ENCODE results near the gene DGKI. TPM values are rescaled to one million over a fixed set of nuclear protein-coding genes. Genes with fewer than 3 reads are reported as not detected.
A peak's percentile ranks its signal among the peaks of the same experiment; 100 is the strongest.

DGKI gene
- total and polyA plus RNA-seq, 2 experiments from 2014 or later, result 0.16 to 1.0 TPM

DNA sequence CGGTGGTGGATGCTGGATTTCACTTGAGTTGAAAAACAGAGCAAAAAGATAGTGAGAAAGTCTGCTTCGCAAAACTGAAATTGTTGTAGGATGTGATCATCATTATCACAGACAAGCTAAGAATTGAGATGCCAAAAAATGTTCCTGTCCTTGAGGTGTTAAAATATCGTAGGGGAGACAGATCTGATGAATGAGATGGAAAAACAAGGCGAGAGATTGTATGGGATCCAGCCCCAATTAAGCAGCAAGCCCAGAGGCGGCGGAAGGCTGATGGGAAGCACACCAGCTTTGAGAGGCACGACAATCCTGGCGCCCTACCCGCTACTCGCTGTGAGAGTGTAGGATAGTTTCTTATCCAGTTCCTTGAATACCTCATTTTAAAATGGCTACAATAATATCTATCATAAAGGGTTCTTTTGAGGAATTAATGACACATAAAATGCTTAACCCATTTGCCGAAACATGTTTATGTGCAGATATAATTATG is 372.2 kb downstream of the DGKI start:
- H3K27ac Mint-ChIP-seq, result no peak overlapping the region
- no peak for TF ChIP-seq ZNF462 (CRISPR knock-in tag; IDR thresholded peaks at IDR 0.05)
- TF ChIP-seq NANOG (IDR thresholded peaks at IDR 0.05; ENCODE audit: borderline replicate concordance), result no peak
- no peak for TF ChIP-seq ETS1 (IDR thresholded peaks at IDR 0.05)
- TF ChIP-seq CREB1 (CRISPR knock-in tag; IDR thresholded peaks at IDR 0.05; ENCODE audit: low read depth), result no peak
- no peak for TF ChIP-seq ZNF114 (CRISPR knock-in tag; IDR thresholded peaks at IDR 0.05)
- TF ChIP-seq STAT1 (IDR thresholded peaks at IDR 0.05; ENCODE audit: unreplicated experiment), result no peak
- no peak for TF ChIP-seq ZNF331 (CRISPR knock-in tag; IDR thresholded peaks at IDR 0.05; ENCODE audit: low read depth)
- TF ChIP-seq, protein P1, sequence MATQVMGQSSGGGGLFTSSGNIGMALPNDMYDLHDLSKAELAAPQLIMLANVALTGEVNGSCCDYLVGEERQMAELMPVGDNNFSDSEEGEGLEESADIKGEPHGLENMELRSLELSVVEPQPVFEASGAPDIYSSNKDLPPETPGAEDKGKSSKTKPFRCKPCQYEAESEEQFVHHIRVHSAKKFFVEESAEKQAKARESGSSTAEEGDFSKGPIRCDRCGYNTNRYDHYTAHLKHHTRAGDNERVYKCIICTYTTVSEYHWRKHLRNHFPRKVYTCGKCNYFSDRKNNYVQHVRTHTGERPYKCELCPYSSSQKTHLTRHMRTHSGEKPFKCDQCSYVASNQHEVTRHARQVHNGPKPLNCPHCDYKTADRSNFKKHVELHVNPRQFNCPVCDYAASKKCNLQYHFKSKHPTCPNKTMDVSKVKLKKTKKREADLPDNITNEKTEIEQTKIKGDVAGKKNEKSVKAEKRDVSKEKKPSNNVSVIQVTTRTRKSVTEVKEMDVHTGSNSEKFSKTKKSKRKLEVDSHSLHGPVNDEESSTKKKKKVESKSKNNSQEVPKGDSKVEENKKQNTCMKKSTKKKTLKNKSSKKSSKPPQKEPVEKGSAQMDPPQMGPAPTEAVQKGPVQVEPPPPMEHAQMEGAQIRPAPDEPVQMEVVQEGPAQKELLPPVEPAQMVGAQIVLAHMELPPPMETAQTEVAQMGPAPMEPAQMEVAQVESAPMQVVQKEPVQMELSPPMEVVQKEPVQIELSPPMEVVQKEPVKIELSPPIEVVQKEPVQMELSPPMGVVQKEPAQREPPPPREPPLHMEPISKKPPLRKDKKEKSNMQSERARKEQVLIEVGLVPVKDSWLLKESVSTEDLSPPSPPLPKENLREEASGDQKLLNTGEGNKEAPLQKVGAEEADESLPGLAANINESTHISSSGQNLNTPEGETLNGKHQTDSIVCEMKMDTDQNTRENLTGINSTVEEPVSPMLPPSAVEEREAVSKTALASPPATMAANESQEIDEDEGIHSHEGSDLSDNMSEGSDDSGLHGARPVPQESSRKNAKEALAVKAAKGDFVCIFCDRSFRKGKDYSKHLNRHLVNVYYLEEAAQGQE (IDR thresholded peaks at IDR 0.05; ENCODE audit: unreplicated experiment), result no peak
- TF ChIP-seq JUNB (IDR thresholded peaks at IDR 0.05; ENCODE audit: unreplicated experiment), result no peak
- TF ChIP-seq, protein P2, sequence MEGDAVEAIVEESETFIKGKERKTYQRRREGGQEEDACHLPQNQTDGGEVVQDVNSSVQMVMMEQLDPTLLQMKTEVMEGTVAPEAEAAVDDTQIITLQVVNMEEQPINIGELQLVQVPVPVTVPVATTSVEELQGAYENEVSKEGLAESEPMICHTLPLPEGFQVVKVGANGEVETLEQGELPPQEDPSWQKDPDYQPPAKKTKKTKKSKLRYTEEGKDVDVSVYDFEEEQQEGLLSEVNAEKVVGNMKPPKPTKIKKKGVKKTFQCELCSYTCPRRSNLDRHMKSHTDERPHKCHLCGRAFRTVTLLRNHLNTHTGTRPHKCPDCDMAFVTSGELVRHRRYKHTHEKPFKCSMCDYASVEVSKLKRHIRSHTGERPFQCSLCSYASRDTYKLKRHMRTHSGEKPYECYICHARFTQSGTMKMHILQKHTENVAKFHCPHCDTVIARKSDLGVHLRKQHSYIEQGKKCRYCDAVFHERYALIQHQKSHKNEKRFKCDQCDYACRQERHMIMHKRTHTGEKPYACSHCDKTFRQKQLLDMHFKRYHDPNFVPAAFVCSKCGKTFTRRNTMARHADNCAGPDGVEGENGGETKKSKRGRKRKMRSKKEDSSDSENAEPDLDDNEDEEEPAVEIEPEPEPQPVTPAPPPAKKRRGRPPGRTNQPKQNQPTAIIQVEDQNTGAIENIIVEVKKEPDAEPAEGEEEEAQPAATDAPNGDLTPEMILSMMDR (conservative IDR thresholded peaks at IDR 0.05; ENCODE audit: low read depth in 2 of 2), result no peak
- TF ChIP-seq EZH2 (IDR thresholded peaks at IDR 0.05; ENCODE audit: low read depth, unreplicated experiment), result no peak
- no peak for TF ChIP-seq EZH2phosphoT487 (IDR thresholded peaks at IDR 0.05; ENCODE audit: unreplicated experiment)
- TF ChIP-seq POLR2AphosphoS5 (IDR thresholded peaks at IDR 0.05; ENCODE audit: low read depth), result no peak
- Histone ChIP-seq H3K4me2 (no peak overlapping the region), H3K79me2 (replicated peaks; ENCODE audit: insufficient read depth) (no peaks in the 10 kb centered on the region), H3K27me3 (ENCODE audit: insufficient read depth) (no peaks in the 10 kb centered on the region), H3K4me3 (no peak overlapping the region), H2AFZ (peak overlapping the region; percentile 5; the same call in 1 of the 2 replicates), H3K36me3 (ENCODE audit: insufficient read depth) (no peaks in the 10 kb centered on the region), H3F3A (replicated peaks; ENCODE audit: low read depth) (no peaks in the 10 kb centered on the region), H3K9me2 (ENCODE audit: insufficient read depth) (no peaks in the 10 kb centered on the region), H3K27ac (ENCODE audit: low read depth) (no peak overlapping the region), H3K4me1 (ENCODE audit: insufficient read depth) (no peaks in the 10 kb centered on the region), H4K20me1 (replicated peaks; ENCODE audit: insufficient read depth) (no peaks in the 10 kb centered on the region)
- H3K4me1 Mint-ChIP-seq, result no peaks in the 10 kb centered on the region
- H3K36me3 Mint-ChIP-seq (ENCODE audit: low read depth), result no peaks in the 10 kb centered on the region
- ATAC-seq (no peak), DNase-seq (ENCODE audit: low spot score) (no peak)
- H3K27me3 Mint-ChIP-seq (ENCODE audit: insufficient read depth, low read depth, poor library complexity), result no peaks in the 10 kb centered on the region
- no peaks in the 10 kb centered on the region for H3K9me3 Mint-ChIP-seq
- no peak overlapping the region for H3K4me3 Mint-ChIP-seq

All from GM23338 (cell line).